ENCODE data around the gene FLAD1.

FLAD1 gene

GRCh38 chr1:154952664-154953063, 30.5 kb upstream of the FLAD1 start:
- DNase-seq, result no peak

DNA sequence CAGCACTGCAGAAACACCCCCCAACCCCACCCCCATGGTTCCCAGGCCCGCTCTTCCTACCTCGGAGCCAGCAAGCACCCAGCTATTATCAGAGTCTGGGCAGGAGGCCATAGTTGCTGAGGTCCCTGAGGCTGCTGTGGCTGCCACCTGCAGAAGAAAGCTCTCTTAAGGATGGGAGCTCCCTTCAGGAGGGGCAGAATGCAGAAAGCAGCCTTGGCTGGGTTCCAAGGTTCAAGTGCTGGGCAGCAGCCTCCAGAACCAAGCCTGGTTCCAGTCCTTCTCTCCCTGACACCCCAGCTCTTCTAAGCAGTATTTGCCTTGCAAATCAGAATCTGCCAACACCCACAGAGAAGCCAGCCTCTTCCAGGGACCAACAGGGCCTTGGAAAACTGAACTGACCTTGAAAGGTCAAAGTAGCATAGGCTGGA, 29.5 kb upstream of the FLAD1 start:
- DNase-seq, result no peak

DNA sequence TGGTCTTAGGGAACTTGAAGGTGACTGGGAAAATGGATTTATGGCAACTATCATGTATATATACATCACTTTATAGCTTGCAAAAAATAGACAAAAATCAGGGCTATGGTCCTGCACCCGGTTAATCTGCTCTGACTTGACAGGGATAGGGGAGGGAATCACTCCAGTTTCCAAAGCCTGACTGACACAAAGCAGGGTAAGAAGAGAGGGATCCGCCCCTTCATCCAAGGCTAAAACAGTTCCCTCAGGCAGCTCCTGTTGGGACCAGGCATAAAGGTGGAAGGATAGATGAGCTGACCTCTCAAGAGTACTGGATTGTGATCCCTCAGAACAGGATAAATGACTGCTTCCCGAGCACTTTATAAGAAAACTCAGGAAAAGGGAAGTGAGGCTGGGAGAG, 28.6 kb upstream of the FLAD1 start:
- no peak for DNase-seq

GRCh38 chr1:154955039-154955717, 28.0 kb upstream of the FLAD1 start:
- DNase-seq, result peak; percentile 71

DNA sequence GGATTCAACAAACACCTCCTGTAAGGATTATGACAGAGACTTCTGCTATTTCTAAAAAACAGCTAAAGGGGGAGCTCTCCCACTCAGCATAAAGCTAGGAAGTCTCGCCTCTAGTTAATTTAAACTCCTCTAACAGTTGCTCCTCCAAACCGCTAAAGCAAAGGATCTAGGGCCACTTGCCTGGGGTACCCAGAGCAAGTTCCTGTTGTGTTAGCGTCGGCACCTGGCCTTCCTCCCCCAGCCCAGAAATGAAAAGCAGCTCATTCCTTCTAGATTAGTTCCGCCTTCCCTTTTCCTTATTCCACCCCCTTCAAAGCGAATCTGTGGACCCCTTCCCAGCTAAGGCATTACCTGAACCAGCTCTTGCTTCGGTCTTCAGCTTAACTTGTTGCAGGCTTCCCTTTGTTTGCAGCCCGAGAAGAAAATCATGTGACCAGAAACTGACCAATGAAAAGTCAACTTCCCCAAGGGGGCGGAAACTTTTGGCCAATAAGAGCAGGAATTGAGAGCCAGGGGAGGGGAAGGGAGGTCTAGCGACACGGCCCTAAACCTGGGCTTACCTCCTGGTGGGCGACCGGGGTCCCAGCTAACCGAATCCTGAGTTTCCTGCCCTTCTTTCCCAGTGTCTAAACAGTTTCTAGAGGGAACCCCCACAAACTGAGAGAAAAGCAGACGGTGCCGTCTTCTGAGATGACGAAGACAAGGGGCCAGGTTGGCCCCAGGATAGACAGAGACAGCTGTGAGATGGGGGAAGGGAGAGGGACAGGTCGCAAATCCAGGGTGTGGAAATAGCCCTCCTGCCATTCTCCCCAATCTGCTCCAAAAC, 27.2 kb upstream of the FLAD1 start, which contains the start of gene PBXIP1:
TSS of gene PBXIP1 (minus strand) at position 382 of the 826 bp plus-strand sequence. CDS start 2,378 bp downstream, outside the sequence.
- peak; percentile 82 for DNase-seq

- no peak for DNase-seq
Measured at GRCh38 chr1:154956544-154956941, 26.6 kb upstream of the FLAD1 start.

DNA sequence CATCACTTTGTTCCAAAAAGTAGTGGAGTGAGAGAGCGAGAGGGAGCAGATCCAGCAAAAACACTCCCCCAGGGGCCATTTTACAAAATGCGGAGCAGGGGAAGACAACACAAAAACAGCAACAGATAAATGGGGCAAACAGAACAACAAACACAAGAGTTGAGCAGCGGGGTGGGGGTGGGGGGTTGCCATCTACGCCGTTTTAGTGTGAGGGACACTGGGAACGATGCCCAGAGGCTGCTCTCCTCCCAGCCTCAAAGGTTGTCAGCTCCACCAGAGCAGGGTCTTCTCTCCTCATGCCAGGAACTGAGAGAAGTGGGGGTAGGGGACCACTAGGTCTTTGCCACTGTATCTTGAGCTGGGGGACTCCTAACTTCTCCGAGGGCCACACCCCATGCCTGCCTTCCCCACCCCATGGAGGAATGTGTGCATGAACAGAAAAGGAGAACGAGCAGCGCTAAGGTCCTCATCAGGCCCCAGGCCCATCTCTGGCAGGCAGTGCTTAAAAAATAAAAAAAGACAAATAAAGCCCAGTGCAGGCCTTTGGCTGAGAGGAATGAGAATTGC, 26.0 kb upstream of the FLAD1 start:
- DNase-seq, result no peak

DNA sequence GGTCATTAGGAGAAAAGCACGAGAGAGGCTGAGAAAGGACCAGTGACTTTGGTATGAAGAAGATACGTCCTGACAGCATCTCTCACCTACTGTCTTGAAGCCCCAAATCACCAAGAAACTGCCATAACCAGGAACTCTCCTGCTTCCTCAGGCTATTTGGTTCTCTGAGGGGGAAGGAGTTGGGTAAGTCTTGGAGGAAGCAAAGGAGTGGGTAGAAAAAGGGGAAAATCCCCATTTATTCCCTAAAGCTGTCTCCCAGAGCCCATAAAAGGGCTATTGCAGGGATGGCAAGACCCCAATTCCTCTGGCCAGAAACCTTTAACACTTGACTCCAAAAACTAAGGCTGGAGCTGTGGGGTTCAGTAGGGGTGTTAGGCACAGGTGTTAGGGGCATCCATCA, 25.1 kb upstream of the FLAD1 start:
- no peak for DNase-seq

DNA sequence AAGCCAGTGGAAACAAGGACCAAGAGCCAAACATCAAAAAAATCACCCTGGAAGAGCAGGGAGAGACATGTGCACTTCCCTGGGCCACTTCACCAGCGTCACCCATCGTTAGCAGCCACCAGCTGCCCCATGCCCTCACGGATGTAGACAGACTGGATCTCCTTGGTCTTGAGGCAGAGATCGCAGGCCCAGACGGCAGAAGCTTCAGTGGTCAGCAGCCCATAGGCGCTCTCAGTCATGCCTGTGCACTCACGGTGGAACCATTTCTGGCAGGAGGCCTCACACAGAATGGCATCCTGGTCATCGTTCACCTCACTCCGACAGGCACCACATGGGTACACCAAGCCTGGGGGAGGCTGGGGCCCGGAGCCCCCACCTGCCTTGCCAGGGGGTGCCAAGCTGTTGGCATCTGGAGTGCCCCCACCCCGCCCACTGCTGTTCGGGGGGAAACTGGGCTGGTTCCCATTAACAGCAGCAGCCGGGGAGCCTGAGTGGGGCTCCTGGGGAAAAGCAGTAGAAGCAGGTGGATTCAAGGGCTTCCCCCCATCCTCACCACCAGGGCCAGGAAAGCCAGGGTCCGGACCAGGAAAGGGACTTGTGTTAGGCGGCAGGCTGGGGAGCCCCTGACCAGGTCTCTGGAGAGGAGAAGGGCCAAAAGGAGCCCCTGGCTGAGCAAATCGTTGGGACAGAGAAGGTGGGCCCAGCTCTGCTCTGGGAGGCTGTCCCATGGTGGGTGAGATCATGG, 24.3 kb upstream of the FLAD1 start:
- no peak for DNase-seq

GRCh38 chr1:154959426-154959780, 23.7 kb upstream of the FLAD1 start:
- no peak for DNase-seq

DNA sequence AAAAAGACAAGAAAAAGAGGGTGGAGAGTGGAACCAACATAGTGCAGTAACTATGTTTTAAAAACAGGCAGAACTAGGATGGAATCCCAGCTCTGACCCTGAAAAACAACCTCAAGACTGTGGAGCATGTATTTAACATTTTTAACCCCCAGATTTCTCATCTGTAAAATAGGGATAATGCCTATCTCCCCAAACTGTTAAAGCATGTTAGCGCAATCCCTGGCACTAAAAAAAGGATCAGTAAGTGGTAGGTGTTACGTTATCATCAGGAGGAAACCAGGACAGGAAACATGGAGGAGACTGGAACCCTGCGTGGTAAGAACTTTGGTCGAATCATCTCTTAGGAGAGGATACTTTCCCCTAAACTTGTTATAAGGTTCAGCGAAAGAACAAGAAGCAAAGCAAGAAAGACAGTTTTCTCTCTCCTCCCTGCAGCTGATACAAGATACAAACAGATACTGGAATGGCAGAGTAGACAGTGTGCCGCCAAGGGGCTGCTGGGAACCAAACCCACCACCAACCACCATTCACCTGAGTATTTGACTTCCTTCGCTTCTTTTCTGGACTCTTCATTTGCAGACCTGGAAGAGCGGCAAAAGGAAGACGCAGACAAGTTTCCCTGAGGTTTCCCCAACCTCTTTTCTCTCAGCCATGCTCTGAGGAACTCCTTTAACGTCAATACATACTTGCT, 22.6 kb upstream of the FLAD1 start:
- DNase-seq, result no peak

DNA sequence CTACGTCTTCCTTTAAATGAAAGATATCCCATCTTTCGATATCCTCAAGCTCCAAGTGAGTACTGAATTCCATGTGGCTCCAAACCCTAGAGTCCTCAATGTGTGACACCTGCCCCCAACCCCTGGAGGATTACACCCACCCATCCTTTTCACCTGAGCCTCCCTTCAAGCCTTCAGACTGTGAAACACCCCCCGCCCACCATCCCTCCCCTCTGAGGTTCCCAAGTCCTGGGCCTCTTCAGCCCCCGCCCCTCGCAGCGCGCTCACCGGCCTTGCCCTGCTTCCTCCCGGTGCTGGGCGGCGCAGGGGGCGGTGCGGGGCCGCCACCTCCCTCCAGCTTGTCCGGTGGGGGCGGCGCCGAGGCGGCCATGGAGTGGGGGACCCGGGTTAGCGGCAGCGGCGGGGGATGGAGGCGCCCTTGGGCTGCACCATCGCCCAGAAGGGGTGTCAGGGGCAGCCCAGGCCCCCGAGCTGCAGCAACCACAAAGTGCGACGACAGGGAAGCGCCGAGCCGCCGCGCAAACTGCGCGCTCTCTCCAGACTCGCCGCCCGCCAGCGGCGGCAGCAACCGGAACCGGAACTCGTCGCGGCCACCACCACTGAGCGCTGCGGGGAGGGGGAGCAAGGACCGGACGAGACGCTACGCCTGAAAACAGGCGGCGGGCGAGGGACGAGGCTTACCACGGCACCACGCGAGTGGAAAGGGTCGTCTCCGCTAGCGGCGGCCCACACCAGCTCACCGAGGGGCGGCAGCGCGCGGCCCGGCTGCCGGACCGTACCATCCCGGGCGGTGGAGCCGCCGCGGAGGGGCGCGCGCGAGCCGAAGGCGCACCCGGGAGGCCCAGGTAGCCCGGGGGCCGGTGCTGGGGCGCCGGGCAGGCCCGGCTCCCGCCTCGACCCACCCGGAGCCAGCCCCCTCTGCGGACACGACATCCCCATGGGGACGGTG, 21.7 kb upstream of the FLAD1 start, which contains the start of gene PYGO2:
TSS of gene PYGO2 (minus strand) at position 576 of the 949 bp plus-strand sequence. CDS start at position 370, 206 bp downstream.
- peak; percentile 64 for DNase-seq

- DNase-seq, result no peak
Measured at GRCh38 chr1:154962156-154962749, 20.9 kb upstream of the FLAD1 start.

GRCh38 chr1:154962795-154963330, 20.3 kb upstream of the FLAD1 start:
- no peak for DNase-seq

DNA sequence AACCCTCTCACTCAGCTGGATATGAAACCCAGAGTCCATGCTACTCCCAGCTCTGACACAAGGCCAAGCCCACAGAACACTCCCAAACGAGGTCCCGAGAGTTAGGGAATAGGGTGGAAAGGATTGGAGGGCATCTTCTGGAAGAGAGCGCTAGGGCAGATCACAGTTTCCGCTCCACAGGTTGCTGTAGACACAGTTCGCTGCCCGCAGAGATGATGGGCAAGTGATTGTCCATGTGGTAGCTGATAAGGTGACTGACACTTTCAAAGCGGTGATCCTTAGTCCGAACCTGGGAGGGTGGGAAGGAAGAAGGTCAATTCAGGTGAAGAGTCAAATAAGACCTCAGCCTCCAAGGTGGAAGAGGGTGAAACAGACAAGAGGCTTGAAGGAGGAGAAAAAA, 19.5 kb upstream of the FLAD1 start:
- DNase-seq, result no peak

DNA sequence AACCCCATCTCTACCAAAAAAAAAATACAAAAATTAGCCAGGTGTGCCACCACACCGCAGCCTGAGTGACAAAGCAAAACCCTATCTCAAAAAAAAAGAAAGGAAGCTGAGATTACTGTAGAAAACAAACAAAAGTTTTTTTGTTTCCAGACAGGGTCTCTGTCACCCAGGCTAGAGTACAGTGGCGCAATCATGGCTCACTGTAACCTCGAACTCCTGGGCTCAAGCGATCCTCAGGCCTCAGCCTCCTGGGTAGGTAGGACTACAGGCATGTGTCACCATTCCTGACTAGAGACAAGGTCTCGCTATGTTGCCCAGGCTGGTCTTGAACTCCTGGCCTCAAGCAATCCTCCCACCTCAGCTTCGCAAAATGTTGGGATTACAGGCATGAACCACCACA, 18.8 kb upstream of the FLAD1 start:
- DNase-seq, result no peak

- DNase-seq, result no peak
Measured at GRCh38 chr1:154966111-154966510, 17.0 kb upstream of the FLAD1 start.

DNA sequence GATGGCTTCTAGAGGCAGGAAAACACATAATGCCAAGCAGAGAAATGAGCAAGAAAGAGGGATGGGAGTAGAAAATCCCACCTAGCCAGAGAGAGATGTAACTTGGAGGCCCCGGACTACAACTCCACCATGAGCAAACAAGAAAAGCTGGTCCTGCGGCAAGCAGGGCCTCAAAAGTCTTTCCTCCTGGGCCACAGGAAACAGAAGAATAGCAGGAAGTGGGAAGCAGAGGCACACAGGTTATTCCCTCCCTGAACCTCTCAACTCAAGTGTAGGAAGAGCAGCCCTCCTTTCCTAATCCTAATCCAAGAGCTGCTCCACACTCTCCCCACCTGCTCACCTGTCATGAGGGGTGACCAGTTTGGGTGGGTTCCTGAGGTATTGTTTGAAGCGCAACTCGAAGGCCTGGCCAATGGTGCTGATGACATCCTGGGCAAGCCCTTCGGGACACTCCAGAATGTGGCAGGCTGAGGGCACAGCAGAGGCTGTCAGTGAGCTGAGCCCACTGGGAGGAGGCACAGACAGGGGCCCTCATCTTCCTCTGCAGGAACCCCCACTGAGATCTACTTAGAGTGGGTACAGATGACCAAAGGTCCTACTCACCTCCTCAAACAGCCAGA, 15.7 kb upstream of the FLAD1 start:
- DNase-seq, result no peak

- no peak for DNase-seq
Measured at GRCh38 chr1:154968731-154969130, 14.4 kb upstream of the FLAD1 start.

DNA sequence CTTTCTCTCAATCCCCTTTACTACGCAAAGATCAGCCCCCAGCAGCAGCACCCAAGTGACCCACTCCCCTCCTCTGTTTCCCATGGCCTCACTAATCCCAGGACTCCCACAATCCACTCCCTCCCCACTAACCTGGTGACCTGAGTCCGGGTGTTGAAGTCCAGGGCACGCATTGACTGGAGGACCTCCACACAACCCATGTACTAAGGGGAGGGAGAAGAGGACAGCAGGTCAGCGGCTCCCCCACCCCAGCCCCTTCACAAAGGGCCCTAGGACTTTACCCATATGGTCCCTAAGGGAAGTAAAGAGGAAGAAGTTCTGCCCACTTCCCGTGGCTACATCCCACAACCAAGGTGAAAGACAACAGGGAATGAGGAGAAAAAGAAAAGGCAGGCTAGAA, 13.9 kb upstream of the FLAD1 start:
- DNase-seq, result no peak

All from COR-L47 (cell line).